Common myeloid progenitor, CD34-positive (primary cell): ENCODE data around the gene SLC9C2.
"Not testable (repeated sequence)": the region's sequence is repeated elsewhere in the genome, so short reads cannot be mapped to it uniquely, and the experiment has no call there.

Source experiments
- CTCF ChIA-PET: fragments of 350-600 bp; sonication (Branson Sonifier 250); formaldehyde crosslinking; loops from one replicate; lab custom pipeline; 2021; ENCODE audit warnings: antibody characterized with exemption; lab: Charles Lee
- POLR2A ChIA-PET: fragments of 350-600 bp; sonication (Branson Sonifier 250); formaldehyde crosslinking; loops from one replicate; lab custom pipeline; 2021; ENCODE audit warnings: antibody characterized with exemption; lab: Charles Lee
- DNase-seq, 3 donors: peaks; one replicate each; pipeline versions ENCODE4 v3.0.0 to v3.0.0-alpha.2; 2013
- H3K27ac ChIP-seq, 2 experiments: 1 replicate in 1 of 2; 2 replicates in 1 of 2; pipeline ENCODE4 v1.7.0; 2013; ENCODE audit warnings: inconsistent platforms in 2 of 2, low read length in 2 of 2, mild to moderate bottlenecking in 2 of 2, low read depth in 1 of 2, moderate library complexity in 1 of 2; ENCODE audit not compliant: severe bottlenecking in 2 of 2, insufficient read depth in 1 of 2, poor library complexity in 1 of 2
- H3K27me3 ChIP-seq, 5 experiments: replicated peaks in 2 of 5; 1 replicate in 3 of 5; 2 replicates in 2 of 5; pipeline versions ENCODE4 v1.6.1 to v1.7.0; 2013; ENCODE audit warnings: low read length in 4 of 5, mild to moderate bottlenecking in 2 of 5, moderate library complexity in 2 of 5, inconsistent platforms in 1 of 5; ENCODE audit not compliant: insufficient read depth in 5 of 5, control insufficient read depth in 4 of 5
- H3K36me3 ChIP-seq, 4 experiments: 1 replicate in 2 of 4; 2 replicates in 2 of 4; pipeline versions ENCODE4 v1.6.1 to v1.7.0; 2013; ENCODE audit warnings: low read length in 3 of 4, control low read depth in 1 of 4, mild to moderate bottlenecking in 1 of 4; ENCODE audit not compliant: control insufficient read depth in 4 of 4, insufficient read depth in 4 of 4
- H3K4me1 ChIP-seq, 4 experiments: 1 replicate in 3 of 4; 2 replicates in 1 of 4; pipeline versions ENCODE4 v1.6.1 to v1.7.1; 2013; ENCODE audit warnings: low read length in 3 of 4, mild to moderate bottlenecking in 3 of 4, control low read depth in 1 of 4, inconsistent platforms in 1 of 4, moderate library complexity in 1 of 4; ENCODE audit not compliant: control insufficient read depth in 4 of 4, insufficient read depth in 4 of 4; ENCODE audit errors: control extremely low read depth in 1 of 4
- H3K4me3 ChIP-seq, 7 experiments: 1 replicate in 4 of 7; 2 replicates in 3 of 7; pipeline versions ENCODE4 v1.5.1 to v1.7.0; 2013; ENCODE audit warnings: mild to moderate bottlenecking in 7 of 7, low read length in 6 of 7, moderate library complexity in 6 of 7, inconsistent platforms in 2 of 7, low read depth in 2 of 7, control low read depth in 1 of 7; ENCODE audit not compliant: insufficient read depth in 4 of 7, control insufficient read depth in 1 of 7; ENCODE audit errors: extremely low read depth in 1 of 7
- H3K9me3 ChIP-seq, 5 experiments: 1 replicate in 4 of 5; 2 replicates in 1 of 5; pipeline versions ENCODE4 v1.6.1 to v1.7.1; 2013; ENCODE audit warnings: low read length in 4 of 5, mild to moderate bottlenecking in 2 of 5, inconsistent platforms in 1 of 5, low read depth in 1 of 5, moderate library complexity in 1 of 5; ENCODE audit not compliant: control insufficient read depth in 4 of 5, insufficient read depth in 2 of 5; ENCODE audit errors: control extremely low read depth in 1 of 5
- WGBS: methylation state at CpG from one replicate; pipeline ENCODE4 v1.1.5; 2013; ENCODE audit not compliant: insufficient coverage; 5-methylcytosine and 5-hydroxymethylcytosine counted together

The SLC9C2 gene

GRCh38 chr1:173638043-173639021 is 35.5 kb upstream of the SLC9C2 start:
- Histone ChIP-seq H3K27ac (no peak overlapping the region), H3K27me3 (no peaks in the 10 kb centered on the region), H3K4me1 (no peaks in the 10 kb centered on the region), H3K36me3 (no peaks in the 10 kb centered on the region), H3K9me3 (peaks cover 0 to 6% (median 0%) of the 10 kb centered on the region in 5 experiments), H3K4me3 (no peak overlapping the region)
- CTCF ChIA-PET: no interaction called here
- POLR2A ChIA-PET: no interaction called here
- DNase-seq: no peak
- WGBS: 95% methylated on average over 10 of the region's 12 CpGs

GRCh38 chr1:173637236-173638042 is 34.6 kb upstream of the SLC9C2 start:
- POLR2A ChIA-PET, H3K4me3 ChIP-seq, H3K9me3 ChIP-seq, H3K36me3 ChIP-seq, DNase-seq, H3K27me3 ChIP-seq, H3K27ac ChIP-seq, H3K4me1 ChIP-seq, CTCF ChIA-PET: not testable (repeated sequence)
- 98% methylated on average over 5 of the region's 6 CpGs for WGBS

DNA sequence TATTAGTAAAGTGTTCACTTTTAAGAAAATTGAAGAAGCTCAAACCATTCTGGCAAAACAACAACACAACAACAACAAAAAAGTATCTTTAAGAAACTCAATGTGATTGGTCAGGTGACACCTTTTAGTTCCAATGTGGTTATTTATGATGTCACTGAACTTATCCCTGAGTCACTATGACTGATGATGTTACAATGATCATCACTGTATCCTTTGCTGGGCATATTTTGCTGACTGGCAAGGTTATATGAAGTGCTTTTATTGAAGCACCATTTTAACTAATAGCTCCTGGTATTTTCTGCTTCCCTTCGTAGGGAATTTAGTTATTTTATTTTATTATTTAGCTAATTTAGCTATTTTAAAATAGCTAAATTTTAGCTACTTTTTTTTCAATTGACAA is 32.2 kb upstream of the SLC9C2 start, which contains the start of gene TEX50:
Gene TEX50 (plus strand): TSS at position 223 of the 400 bp plus-strand sequence. CDS start 184 bp downstream, outside the sequence.
- CTCF ChIA-PET: no interaction called here
- Histone ChIP-seq H3K36me3 (no peaks in the 10 kb centered on the region), H3K27ac (no peak within 1 kb of the TSS), H3K4me3 (no peak within 1 kb of the TSS), H3K9me3 (peaks cover 0 to 6% (median 0%) of the 10 kb centered on the region in 5 experiments), H3K4me1 (no peaks in the 10 kb centered on the region), H3K27me3 (no peaks in the 10 kb centered on the region)
- no CpG with 5 or more reads among the region's 1 CpG for WGBS
- POLR2A ChIA-PET: no interaction called here
- no peak for DNase-seq

- POLR2A ChIA-PET: no interaction called here
- no peak for DNase-seq
- CTCF ChIA-PET: no interaction called here
- Histone ChIP-seq H3K27ac (no peak overlapping the region), H3K27me3 (no peaks in the 10 kb centered on the region), H3K9me3 (no peaks in the 10 kb centered on the region), H3K4me3 (no peak overlapping the region), H3K36me3 (no peaks in the 10 kb centered on the region), H3K4me1 (no peaks in the 10 kb centered on the region)
- WGBS: no CpG with 5 or more reads among the region's 3 CpGs
These were observed 26.0 kb upstream of the SLC9C2 start for GRCh38 chr1:173628888-173629287.

DNA sequence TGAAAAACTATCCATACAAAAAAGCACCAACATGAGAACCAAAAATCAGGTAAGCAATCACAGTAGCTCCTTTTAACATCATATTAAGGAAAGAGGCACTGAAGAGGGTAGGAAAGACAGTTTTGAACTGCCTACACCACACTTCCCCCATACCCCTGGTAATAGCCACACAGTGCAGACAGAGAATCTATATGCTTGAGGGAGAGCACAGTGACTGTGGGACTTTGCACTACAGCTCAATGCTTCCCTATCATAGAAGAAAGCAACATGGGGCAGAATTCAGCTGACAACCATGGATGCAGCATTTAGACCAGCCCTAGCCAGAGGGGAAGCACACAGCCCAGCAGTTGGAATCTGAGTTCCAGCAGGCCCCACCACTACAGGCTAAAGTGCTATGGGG is 24.4 kb upstream of the SLC9C2 start:
- ChIA-PET POLR2A (no interaction called here), CTCF (no interaction called here)
- H3K4me3 ChIP-seq: no peak overlapping the region
- DNase-seq: no peak
- H3K4me1 ChIP-seq: no peaks in the 10 kb centered on the region
- no peaks in the 10 kb centered on the region for H3K9me3 ChIP-seq
- H3K27ac ChIP-seq: no peak overlapping the region
- no peaks in the 10 kb centered on the region for H3K27me3 ChIP-seq
- H3K36me3 ChIP-seq: no peaks in the 10 kb centered on the region

DNA sequence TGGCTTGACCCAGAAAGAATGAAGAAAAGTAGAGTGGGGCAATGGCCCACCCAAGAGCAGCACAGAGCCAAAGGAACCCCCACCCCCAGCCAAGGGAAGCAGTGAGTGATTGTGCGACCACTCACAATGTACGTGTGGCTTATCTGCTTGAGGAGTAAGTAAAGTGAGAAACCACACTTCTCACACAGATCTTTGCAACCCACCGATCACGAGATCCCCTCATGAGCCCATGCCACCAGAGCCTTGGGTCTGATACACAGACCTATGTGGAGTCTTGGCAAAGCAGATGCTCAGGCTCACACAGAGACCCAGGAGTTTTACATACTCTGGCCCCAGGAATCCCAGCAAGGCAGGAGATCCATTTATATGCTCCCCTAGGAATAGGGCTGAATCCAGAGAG is 14.0 kb upstream of the SLC9C2 start:
- H3K9me3 ChIP-seq: peaks cover 0 to 16% (median 4%) of the 10 kb centered on the region in 5 experiments
- H3K4me1 ChIP-seq: no peaks in the 10 kb centered on the region
- H3K36me3 ChIP-seq: no peaks in the 10 kb centered on the region
- no peak for DNase-seq
- POLR2A ChIA-PET: no interaction called here
- CTCF ChIA-PET: no interaction called here
- WGBS: 100% methylated on average over 2 of the region's 4 CpGs
- H3K4me3 ChIP-seq: no peak overlapping the region
- H3K27me3 ChIP-seq: no peaks in the 10 kb centered on the region
- no peak overlapping the region for H3K27ac ChIP-seq

DNA sequence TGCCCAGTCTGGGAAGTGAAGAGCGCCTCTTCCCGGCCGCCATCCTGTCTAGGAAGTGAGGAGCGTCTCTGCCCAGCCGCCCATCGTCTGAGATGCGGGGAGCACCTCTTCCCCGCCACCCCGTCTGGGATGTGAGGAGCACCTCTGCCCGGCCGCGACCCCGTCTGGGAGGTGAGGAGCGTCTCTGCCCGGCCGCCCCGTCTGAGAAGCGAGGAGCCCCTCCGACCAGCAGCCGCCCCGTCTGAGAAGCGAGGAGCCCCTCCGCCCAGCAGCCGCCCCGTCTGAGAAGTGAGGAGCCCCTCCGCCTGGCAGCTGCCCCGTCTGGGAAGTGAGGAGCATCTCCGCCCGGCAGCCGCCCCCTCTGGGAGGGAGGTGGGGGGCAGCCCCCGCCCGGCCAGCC is 10.2 kb upstream of the SLC9C2 start:
- POLR2A ChIA-PET, H3K36me3 ChIP-seq, H3K9me3 ChIP-seq, CTCF ChIA-PET, H3K4me1 ChIP-seq, H3K27me3 ChIP-seq, H3K27ac ChIP-seq, H3K4me3 ChIP-seq, DNase-seq: not testable (repeated sequence)
- 97% methylated on average over 21 of the region's 32 CpGs for WGBS
